Measurements from ENCODE around the gene PHLDA1.

Gene PHLDA1

DNA sequence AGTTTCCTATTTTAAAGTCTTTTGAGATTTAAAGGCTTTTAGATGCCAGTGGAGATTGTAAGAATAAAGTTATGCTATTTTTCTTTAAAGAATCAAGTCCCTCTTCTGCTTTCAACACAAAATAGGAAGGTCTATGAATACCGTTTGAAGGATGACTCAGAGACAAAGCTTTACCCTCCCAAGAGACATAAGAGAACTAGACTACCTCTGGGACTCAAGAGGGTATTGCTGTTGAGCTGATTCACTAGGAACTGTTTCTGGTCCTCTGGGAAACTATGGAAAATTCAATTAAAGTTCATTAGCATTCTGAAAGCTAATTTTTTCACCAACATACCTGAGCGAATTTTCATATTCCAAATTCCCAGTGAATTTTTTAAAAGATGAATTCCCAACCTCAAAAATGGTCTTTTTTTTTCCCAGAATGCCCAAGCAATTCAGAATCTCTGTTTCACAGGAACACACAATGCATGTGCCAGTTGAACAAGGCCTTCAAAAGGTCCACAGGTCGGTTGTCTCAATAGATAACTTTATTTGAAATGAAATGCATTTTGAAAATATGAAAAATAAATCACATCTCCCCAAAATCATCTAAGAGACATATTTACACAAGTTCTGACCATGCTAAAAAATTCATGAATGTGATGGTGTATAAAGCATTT is 6.5 kb downstream of the PHLDA1 start:
- TF ChIP-seq, protein P1, sequence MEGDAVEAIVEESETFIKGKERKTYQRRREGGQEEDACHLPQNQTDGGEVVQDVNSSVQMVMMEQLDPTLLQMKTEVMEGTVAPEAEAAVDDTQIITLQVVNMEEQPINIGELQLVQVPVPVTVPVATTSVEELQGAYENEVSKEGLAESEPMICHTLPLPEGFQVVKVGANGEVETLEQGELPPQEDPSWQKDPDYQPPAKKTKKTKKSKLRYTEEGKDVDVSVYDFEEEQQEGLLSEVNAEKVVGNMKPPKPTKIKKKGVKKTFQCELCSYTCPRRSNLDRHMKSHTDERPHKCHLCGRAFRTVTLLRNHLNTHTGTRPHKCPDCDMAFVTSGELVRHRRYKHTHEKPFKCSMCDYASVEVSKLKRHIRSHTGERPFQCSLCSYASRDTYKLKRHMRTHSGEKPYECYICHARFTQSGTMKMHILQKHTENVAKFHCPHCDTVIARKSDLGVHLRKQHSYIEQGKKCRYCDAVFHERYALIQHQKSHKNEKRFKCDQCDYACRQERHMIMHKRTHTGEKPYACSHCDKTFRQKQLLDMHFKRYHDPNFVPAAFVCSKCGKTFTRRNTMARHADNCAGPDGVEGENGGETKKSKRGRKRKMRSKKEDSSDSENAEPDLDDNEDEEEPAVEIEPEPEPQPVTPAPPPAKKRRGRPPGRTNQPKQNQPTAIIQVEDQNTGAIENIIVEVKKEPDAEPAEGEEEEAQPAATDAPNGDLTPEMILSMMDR (conservative IDR thresholded peaks at IDR 0.05; ENCODE audit: low read depth, low read length), result no peak
- H3K4me2 ChIP-seq, result no peak overlapping the region
- H4K20me1 ChIP-seq (ENCODE audit: insufficient read depth), result no peaks in the 10 kb centered on the region
- H3K79me2 ChIP-seq (ENCODE audit: insufficient read depth, low read depth), result no peaks in the 10 kb centered on the region
- H2AFZ ChIP-seq (ENCODE audit: low read depth), result no peak overlapping the region
- H3K9ac ChIP-seq, result no peak overlapping the region
- peaks cover 8% of the 10 kb centered on the region for H3K4me1 ChIP-seq (ENCODE audit: low read depth, poor library complexity, severe bottlenecking)
- no peaks in the 10 kb centered on the region for H3K36me3 ChIP-seq (ENCODE audit: insufficient read depth)
- H3K4me3 ChIP-seq (IDR thresholded peaks at IDR 0.05; ENCODE audit: insufficient read depth, low read depth, low read length), result no peak overlapping the region
- no peaks in the 10 kb centered on the region; the same call in 1 of the 2 replicates for H3K27me3 ChIP-seq (ENCODE audit: insufficient read depth, low read depth)
- H3K27ac ChIP-seq, result no peak overlapping the region

DNA sequence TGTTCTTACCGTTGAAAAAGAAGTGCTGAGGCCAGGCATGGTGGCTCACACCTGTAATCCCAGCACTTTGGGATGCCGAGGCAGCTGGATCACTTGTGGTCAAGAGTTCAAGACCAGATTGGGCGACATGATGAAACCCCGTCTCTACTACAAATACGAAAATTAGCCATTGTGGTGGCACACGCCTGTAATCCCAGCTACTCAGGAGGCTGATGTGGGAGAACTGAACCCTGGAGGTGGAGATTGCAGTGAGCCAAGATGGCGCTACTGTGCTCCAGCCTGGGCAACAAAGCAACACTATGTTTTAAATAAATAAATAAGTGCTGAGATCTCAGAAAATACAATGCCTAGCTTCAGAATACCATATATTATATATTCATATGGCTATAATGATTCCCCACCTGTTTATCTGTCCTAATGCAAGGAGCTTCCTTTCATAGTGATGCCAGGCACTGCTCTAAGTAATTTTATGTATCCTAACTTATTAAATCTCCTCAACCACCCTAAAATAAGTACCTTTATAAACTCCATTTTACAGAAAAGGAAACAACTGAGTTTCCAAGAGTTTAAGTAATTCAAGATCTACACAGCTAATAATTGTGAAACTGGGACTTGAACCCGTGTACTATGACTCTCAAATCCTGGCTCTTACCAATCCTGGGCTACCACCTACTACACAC is 7.3 kb downstream of the PHLDA1 start:
- Histone ChIP-seq H3K4me3 (IDR thresholded peaks at IDR 0.05; ENCODE audit: insufficient read depth, low read depth, low read length) (no peak overlapping the region), H3K27me3 (ENCODE audit: insufficient read depth, low read depth) (no peaks in the 10 kb centered on the region; the same call in 1 of the 2 replicates), H3K4me1 (ENCODE audit: low read depth, poor library complexity, severe bottlenecking) (peaks cover 3% of the 10 kb centered on the region), H3K36me3 (ENCODE audit: insufficient read depth) (no peaks in the 10 kb centered on the region), H2AFZ (ENCODE audit: low read depth) (no peak overlapping the region), H4K20me1 (ENCODE audit: insufficient read depth) (no peaks in the 10 kb centered on the region), H3K27ac (no peak overlapping the region), H3K4me2 (no peak overlapping the region), H3K79me2 (ENCODE audit: insufficient read depth, low read depth) (no peaks in the 10 kb centered on the region), H3K9ac (no peak overlapping the region)
- TF ChIP-seq, protein P1 (conservative IDR thresholded peaks at IDR 0.05; ENCODE audit: low read depth, low read length), result no peak

DNA sequence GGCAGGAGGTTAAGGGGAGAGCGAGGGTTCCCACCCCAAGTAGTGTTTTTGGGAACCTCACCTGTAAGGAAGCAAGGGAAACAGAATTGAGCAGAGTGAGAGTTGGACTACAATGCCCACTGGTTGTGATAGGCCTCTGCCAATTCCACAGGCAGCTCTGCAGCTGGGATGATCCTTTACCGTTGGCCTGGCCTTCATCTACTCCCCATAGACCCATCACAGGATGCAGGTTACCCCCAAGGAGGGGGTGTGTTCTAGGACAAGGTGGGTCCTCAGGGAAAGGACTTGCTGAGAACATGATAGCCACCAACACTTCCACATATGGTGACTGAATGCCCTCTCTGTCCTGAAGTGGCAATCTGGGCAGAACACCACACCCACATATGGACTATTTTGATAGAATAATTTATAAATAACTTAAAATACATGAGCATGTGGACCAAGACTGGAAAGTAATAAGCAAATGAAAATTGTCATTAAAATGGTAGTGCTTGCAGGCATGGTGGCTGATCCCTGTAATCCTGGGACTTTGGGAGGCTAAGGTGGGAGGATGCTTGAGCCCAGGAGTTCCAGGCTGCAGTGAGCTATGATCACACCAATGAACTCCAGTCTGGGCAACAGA is 8.4 kb downstream of the PHLDA1 start:
- no peak overlapping the region for H3K4me3 ChIP-seq (IDR thresholded peaks at IDR 0.05; ENCODE audit: insufficient read depth, low read depth, low read length)
- H2AFZ ChIP-seq (ENCODE audit: low read depth), result no peak overlapping the region
- H3K36me3 ChIP-seq (ENCODE audit: insufficient read depth), result no peaks in the 10 kb centered on the region
- H3K9ac ChIP-seq, result no peak overlapping the region
- H4K20me1 ChIP-seq (ENCODE audit: insufficient read depth), result no peaks in the 10 kb centered on the region
- no peak overlapping the region for H3K27ac ChIP-seq
- TF ChIP-seq, protein P1 (conservative IDR thresholded peaks at IDR 0.05; ENCODE audit: low read depth, low read length), result no peak
- no peak overlapping the region for H3K4me2 ChIP-seq
- H3K4me1 ChIP-seq (ENCODE audit: low read depth, poor library complexity, severe bottlenecking), result peaks cover 3% of the 10 kb centered on the region
- no peaks in the 10 kb centered on the region; the same call in 1 of the 2 replicates for H3K27me3 ChIP-seq (ENCODE audit: insufficient read depth, low read depth)
- H3K79me2 ChIP-seq (ENCODE audit: insufficient read depth, low read depth), result no peaks in the 10 kb centered on the region

DNA sequence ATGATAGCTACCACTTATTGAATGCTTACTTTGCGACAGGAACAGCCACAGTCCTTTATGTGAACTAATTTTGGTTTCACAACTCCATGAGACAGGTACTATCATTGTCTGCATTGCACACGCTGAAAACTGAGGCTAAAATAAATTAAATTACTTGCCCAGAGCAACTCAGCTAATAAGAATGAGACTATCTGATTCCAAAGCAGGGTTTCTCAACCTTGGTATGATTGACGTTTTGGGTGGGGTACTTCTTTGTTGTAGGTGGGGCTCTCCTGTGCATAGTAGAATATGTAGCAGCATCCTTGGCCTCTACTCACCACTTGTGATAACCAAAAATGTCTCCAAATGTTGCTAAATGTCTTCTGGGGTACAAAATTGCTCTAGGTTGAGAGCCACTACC is 9.1 kb downstream of the PHLDA1 start:
- peaks cover 3% of the 10 kb centered on the region for H3K4me1 ChIP-seq (ENCODE audit: low read depth, poor library complexity, severe bottlenecking)
- TF ChIP-seq, protein P1 (conservative IDR thresholded peaks at IDR 0.05; ENCODE audit: low read depth, low read length), result no peak
- H4K20me1 ChIP-seq (ENCODE audit: insufficient read depth), result no peaks in the 10 kb centered on the region
- no peak overlapping the region for H2AFZ ChIP-seq (ENCODE audit: low read depth)
- H3K4me3 ChIP-seq (IDR thresholded peaks at IDR 0.05; ENCODE audit: insufficient read depth, low read depth, low read length), result no peak overlapping the region
- H3K4me2 ChIP-seq, result no peak overlapping the region
- H3K79me2 ChIP-seq (ENCODE audit: insufficient read depth, low read depth), result no peaks in the 10 kb centered on the region
- no peaks in the 10 kb centered on the region for H3K27me3 ChIP-seq (ENCODE audit: insufficient read depth, low read depth)
- H3K27ac ChIP-seq, result no peak overlapping the region
- H3K36me3 ChIP-seq (ENCODE audit: insufficient read depth), result no peaks in the 10 kb centered on the region
- H3K9ac ChIP-seq, result no peak overlapping the region
